Activated T-cell treated with anti-CD3 and anti-CD28 coated beads, Interleukin-2, amount 50 U/mL, for 72 hours (primary cell): Measurements from ENCODE around the gene STOML2. TPM values are rescaled to one million over a fixed set of nuclear protein-coding genes. Genes with fewer than 3 reads are reported as not detected.

ENCODE experiments used
- ATAC-seq, 2 donors: fragments of 150-1000 bp; cut with Tn5 transposase; replicated peaks in 1 of 2; 2 replicates each; pipeline ENCODE4 v1.10.0; 2021; ENCODE audit warnings: moderate library complexity in 2 of 2, mild to moderate bottlenecking in 1 of 2
- DNase-seq, 2 donors: peaks; one replicate each; pipeline ENCODE4 v3.0.0; 2021 to 2022; ENCODE audit warnings: mixed read lengths in 1 of 2
- H3K27ac Mint-ChIP-seq: one replicate; pipeline ENCODE4 v1.8.0; 2022; ENCODE audit warnings: mild to moderate bottlenecking, moderate library complexity, mixed read lengths
- H3K27me3 Mint-ChIP-seq: one replicate; pipeline ENCODE4 v1.8.0; 2022; ENCODE audit warnings: low read depth, mixed read lengths
- H3K36me3 Mint-ChIP-seq, 2 donors: one replicate each; pipeline ENCODE4 v1.8.0; 2022; ENCODE audit warnings: mixed read lengths in 2 of 2, mild to moderate bottlenecking in 1 of 2; ENCODE audit not compliant: insufficient read depth in 2 of 2
- H3K4me1 Mint-ChIP-seq: one replicate; pipeline ENCODE4 v1.8.0; 2022; ENCODE audit warnings: low read depth, mixed read lengths
- H3K4me3 Mint-ChIP-seq, 2 donors: one replicate each; pipeline ENCODE4 v1.8.0; 2022; ENCODE audit warnings: mild to moderate bottlenecking in 2 of 2, mixed read lengths in 2 of 2, moderate library complexity in 2 of 2
- H3K9me3 Mint-ChIP-seq, 2 donors: one replicate each; pipeline ENCODE4 v1.8.0; 2022; ENCODE audit warnings: mixed read lengths in 2 of 2
- total RNA-seq, 2 donors: library from RNA; stranded (reverse); gene quantifications; one replicate each; pipeline ENCODE4 v1.2.3, GENCODE V29; 2022

STOML2 gene
- total RNA-seq, 2 donors from 2014 or later = 151 to 169 TPM

GRCh38 chr9:35114113-35114839 lies 11.3 kb upstream of the STOML2 start:
- peak overlapping the region; percentile 88 for H3K27ac Mint-ChIP-seq
- no peaks in the 10 kb centered on the region for H3K36me3 Mint-ChIP-seq
- peaks cover 67% of the 10 kb centered on the region for H3K4me1 Mint-ChIP-seq
- H3K9me3 Mint-ChIP-seq = no peaks in the 10 kb centered on the region
- H3K4me3 Mint-ChIP-seq = peak overlapping the region; percentile 80 to 97
- DNase-seq = peak; percentile 71 to 72
- H3K27me3 Mint-ChIP-seq = no peaks in the 10 kb centered on the region
- ATAC-seq = peak; percentile 2 to 12

- no peak for ATAC-seq
- DNase-seq = peak; percentile 15 to 33
- Mint-ChIP-seq H3K9me3 (no peaks in the 10 kb centered on the region), H3K27ac (peak overlapping the region; percentile 81), H3K36me3 (no peaks in the 10 kb centered on the region), H3K4me1 (peaks cover 67% of the 10 kb centered on the region), H3K27me3 (no peaks in the 10 kb centered on the region), H3K4me3 (peak overlapping the region; percentile 73 to 83)
Observed at GRCh38 chr9:35112257-35113020, 9.5 kb upstream of the STOML2 start.

- ATAC-seq = peak; percentile 82 to 84
- Mint-ChIP-seq H3K27me3 (no peaks in the 10 kb centered on the region), H3K9me3 (no peaks in the 10 kb centered on the region), H3K36me3 (no peaks in the 10 kb centered on the region), H3K4me1 (peaks cover 56% of the 10 kb centered on the region), H3K27ac (peak overlapping the region; percentile 81), H3K4me3 (peak overlapping the region; percentile 73 to 83)
- DNase-seq = peak; percentile 95 to 98
Observed at GRCh38 chr9:35111001-35111933, 8.3 kb upstream of the STOML2 start.

- ATAC-seq = no peak
- H3K27ac Mint-ChIP-seq = no peak overlapping the region
- H3K27me3 Mint-ChIP-seq = no peaks in the 10 kb centered on the region
- no peak for DNase-seq
- H3K36me3 Mint-ChIP-seq = peaks cover 0 to 1% of the 10 kb centered on the region in 2 donors
- peaks cover 47% of the 10 kb centered on the region for H3K4me1 Mint-ChIP-seq
- H3K9me3 Mint-ChIP-seq = no peaks in the 10 kb centered on the region
- H3K4me3 Mint-ChIP-seq = peak overlapping the region; percentile 73 to 83
Observed at GRCh38 chr9:35110327-35110761, 7.4 kb upstream of the STOML2 start.

GRCh38 chr9:35108946-35109575 lies 6.1 kb upstream of the STOML2 start:
- no peaks in the 10 kb centered on the region for H3K27me3 Mint-ChIP-seq
- peaks cover 0 to 1% of the 10 kb centered on the region in 2 donors for H3K36me3 Mint-ChIP-seq
- H3K27ac Mint-ChIP-seq = no peak overlapping the region

GRCh38 chr9:35108461-35108860 lies 5.5 kb upstream of the STOML2 start:
- H3K27ac Mint-ChIP-seq = no peak overlapping the region
- peaks cover 34% of the 10 kb centered on the region for H3K4me1 Mint-ChIP-seq
- no peaks in the 10 kb centered on the region for H3K9me3 Mint-ChIP-seq
- no peak for DNase-seq
- H3K4me3 Mint-ChIP-seq = no peak overlapping the region
- H3K36me3 Mint-ChIP-seq = peaks cover 0 to 1% of the 10 kb centered on the region in 2 donors
- ATAC-seq = no peak
- H3K27me3 Mint-ChIP-seq = no peaks in the 10 kb centered on the region

More at GRCh38 chr9:35108946-35109575, 6.1 kb upstream of the STOML2 start:
- no peak for DNase-seq
- Mint-ChIP-seq H3K4me1 (peaks cover 34% of the 10 kb centered on the region), H3K4me3 (no peak overlapping the region), H3K9me3 (no peaks in the 10 kb centered on the region)
- ATAC-seq = no peak

- H3K27ac Mint-ChIP-seq = no peak overlapping the region
- ATAC-seq (no peak), DNase-seq (no peak)
- H3K36me3 Mint-ChIP-seq = peaks cover 3 to 4% of the 10 kb centered on the region in 2 donors
- H3K27me3 Mint-ChIP-seq = no peaks in the 10 kb centered on the region
- no peaks in the 10 kb centered on the region for H3K9me3 Mint-ChIP-seq
- no peak overlapping the region for H3K4me3 Mint-ChIP-seq
- H3K4me1 Mint-ChIP-seq = peaks cover 36% of the 10 kb centered on the region
Observed at GRCh38 chr9:35107297-35108290, 4.7 kb upstream of the STOML2 start.

GRCh38 chr9:35106343-35106730 lies 3.4 kb upstream of the STOML2 start:
- Mint-ChIP-seq H3K36me3 (peaks cover 4 to 6% of the 10 kb centered on the region in 2 donors), H3K27ac (no peak overlapping the region), H3K4me1 (peaks cover 36% of the 10 kb centered on the region), H3K4me3 (no peak overlapping the region), H3K9me3 (no peaks in the 10 kb centered on the region), H3K27me3 (no peaks in the 10 kb centered on the region)
- ATAC-seq (no peak), DNase-seq (no peak)

GRCh38 chr9:35105571-35106342 lies 2.8 kb upstream of the STOML2 start:
- Mint-ChIP-seq H3K4me3 (no peak overlapping the region), H3K36me3 (peaks cover 6 to 7% of the 10 kb centered on the region in 2 donors), H3K27me3 (no peaks in the 10 kb centered on the region), H3K27ac (no peak overlapping the region), H3K4me1 (peaks cover 38% of the 10 kb centered on the region), H3K9me3 (no peaks in the 10 kb centered on the region)
- ATAC-seq = no peak
- no peak for DNase-seq

GRCh38 chr9:35105126-35105525 lies 2.2 kb upstream of the STOML2 start:
- ATAC-seq = no peak
- Mint-ChIP-seq H3K9me3 (no peaks in the 10 kb centered on the region), H3K27me3 (no peaks in the 10 kb centered on the region), H3K36me3 (peaks cover 6 to 7% of the 10 kb centered on the region in 2 donors), H3K4me1 (peaks cover 37% of the 10 kb centered on the region), H3K27ac (no peak overlapping the region), H3K4me3 (no peak overlapping the region)
- no peak for DNase-seq

- H3K4me1 Mint-ChIP-seq = peaks cover 40% of the 10 kb centered on the region
- no peaks in the 10 kb centered on the region for H3K27me3 Mint-ChIP-seq
- H3K4me3 Mint-ChIP-seq = no peak overlapping the region
- no peaks in the 10 kb centered on the region for H3K9me3 Mint-ChIP-seq
- H3K36me3 Mint-ChIP-seq = peaks cover 6 to 7% of the 10 kb centered on the region in 2 donors
- DNase-seq (no peak), ATAC-seq (no peak)
- H3K27ac Mint-ChIP-seq = no peak overlapping the region
Observed at GRCh38 chr9:35104586-35104985, 1.7 kb upstream of the STOML2 start.
